ENCODE results near the gene RUFY3.

DNA sequence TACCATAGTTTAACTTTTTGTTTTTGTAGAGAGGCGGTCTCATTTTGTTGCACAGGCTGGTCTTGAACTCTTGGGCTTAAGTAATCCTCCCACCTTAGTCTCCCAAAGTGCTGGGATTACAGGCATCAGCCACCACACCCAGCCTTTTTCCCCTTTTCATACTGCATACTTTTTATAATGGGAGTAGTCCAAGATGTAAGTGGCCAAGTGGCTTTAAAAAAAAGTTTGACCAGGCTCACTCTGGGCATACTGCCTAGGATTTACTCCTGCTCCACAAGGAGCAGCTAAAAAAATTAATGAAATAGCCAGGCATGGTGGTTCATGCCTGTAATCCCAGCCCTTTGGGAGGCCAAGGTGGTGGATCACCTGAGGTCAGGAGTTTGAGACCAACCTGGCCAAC is 111.9 kb downstream of the RUFY3 start:
- no peak for TF ChIP-seq POLR2A (IDR thresholded peaks at IDR 0.05)
- TF ChIP-seq, protein P1, sequence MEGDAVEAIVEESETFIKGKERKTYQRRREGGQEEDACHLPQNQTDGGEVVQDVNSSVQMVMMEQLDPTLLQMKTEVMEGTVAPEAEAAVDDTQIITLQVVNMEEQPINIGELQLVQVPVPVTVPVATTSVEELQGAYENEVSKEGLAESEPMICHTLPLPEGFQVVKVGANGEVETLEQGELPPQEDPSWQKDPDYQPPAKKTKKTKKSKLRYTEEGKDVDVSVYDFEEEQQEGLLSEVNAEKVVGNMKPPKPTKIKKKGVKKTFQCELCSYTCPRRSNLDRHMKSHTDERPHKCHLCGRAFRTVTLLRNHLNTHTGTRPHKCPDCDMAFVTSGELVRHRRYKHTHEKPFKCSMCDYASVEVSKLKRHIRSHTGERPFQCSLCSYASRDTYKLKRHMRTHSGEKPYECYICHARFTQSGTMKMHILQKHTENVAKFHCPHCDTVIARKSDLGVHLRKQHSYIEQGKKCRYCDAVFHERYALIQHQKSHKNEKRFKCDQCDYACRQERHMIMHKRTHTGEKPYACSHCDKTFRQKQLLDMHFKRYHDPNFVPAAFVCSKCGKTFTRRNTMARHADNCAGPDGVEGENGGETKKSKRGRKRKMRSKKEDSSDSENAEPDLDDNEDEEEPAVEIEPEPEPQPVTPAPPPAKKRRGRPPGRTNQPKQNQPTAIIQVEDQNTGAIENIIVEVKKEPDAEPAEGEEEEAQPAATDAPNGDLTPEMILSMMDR (IDR thresholded peaks at IDR 0.05), result no peak
